ENCODE data around the gene ALG9.

DNA sequence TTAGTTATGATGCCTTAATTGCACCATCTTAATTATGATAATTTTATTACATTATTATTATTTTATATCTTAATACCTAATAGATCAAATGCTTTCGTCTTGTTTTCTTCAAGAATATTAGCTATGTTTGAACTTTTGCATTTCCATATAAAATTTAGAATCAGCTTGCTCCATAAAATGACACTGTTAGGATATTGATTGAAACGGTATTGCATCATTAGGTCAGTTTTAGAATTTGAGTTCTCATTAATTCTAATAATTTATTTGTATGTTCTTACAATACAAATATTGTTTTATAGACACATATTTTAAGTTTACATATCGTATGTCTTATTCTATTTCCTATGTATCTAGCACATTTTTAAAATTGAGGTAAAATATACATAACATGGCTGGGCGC, 14.7 kb upstream of the ALG9 start:
- TF ChIP-seq POLR2AphosphoS5 (IDR thresholded peaks at IDR 0.05): no peak
- TF ChIP-seq, protein P1, sequence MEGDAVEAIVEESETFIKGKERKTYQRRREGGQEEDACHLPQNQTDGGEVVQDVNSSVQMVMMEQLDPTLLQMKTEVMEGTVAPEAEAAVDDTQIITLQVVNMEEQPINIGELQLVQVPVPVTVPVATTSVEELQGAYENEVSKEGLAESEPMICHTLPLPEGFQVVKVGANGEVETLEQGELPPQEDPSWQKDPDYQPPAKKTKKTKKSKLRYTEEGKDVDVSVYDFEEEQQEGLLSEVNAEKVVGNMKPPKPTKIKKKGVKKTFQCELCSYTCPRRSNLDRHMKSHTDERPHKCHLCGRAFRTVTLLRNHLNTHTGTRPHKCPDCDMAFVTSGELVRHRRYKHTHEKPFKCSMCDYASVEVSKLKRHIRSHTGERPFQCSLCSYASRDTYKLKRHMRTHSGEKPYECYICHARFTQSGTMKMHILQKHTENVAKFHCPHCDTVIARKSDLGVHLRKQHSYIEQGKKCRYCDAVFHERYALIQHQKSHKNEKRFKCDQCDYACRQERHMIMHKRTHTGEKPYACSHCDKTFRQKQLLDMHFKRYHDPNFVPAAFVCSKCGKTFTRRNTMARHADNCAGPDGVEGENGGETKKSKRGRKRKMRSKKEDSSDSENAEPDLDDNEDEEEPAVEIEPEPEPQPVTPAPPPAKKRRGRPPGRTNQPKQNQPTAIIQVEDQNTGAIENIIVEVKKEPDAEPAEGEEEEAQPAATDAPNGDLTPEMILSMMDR (IDR thresholded peaks at IDR 0.05): no peak

All from breast epithelium (tissue), 3 donors.